ENCODE results near the gene ZNF780B.

The ZNF780B gene

GRCh38 chr19:39995794-39996193 lies 60.2 kb downstream of the ZNF780B start:
- H3K4me3 ChIP-seq (ENCODE audit: low read depth, low read length) = peak overlapping the region; percentile 87
- no peak for TF ChIP-seq MAX (IDR thresholded peaks at IDR 0.05; ENCODE audit: low read depth, low read length)
- no peak for TF ChIP-seq POLR2A (IDR thresholded peaks at IDR 0.05; ENCODE audit: extremely low read depth, insufficient read length)
- no peak for TF ChIP-seq MYC (IDR thresholded peaks at IDR 0.05; ENCODE audit: low read depth, low read length)
- no peak for TF ChIP-seq CTCF (IDR thresholded peaks at IDR 0.05; ENCODE audit: low read depth, low read length)
- DNase-seq (ENCODE audit: low read depth) = no peak

- no peak overlapping the region for H3K4me3 ChIP-seq (ENCODE audit: low read depth, low read length)
- no peak for DNase-seq (ENCODE audit: low read depth)
- TF ChIP-seq POLR2A (IDR thresholded peaks at IDR 0.05; ENCODE audit: extremely low read depth, insufficient read length) (no peak), MYC (IDR thresholded peaks at IDR 0.05; ENCODE audit: low read depth, low read length) (no peak), MAX (IDR thresholded peaks at IDR 0.05; ENCODE audit: low read depth, low read length) (no peak), CTCF (IDR thresholded peaks at IDR 0.05; ENCODE audit: low read depth, low read length) (no peak)
Measured at GRCh38 chr19:39994361-39994760, 61.7 kb downstream of the ZNF780B start.

- no peak for TF ChIP-seq MAX (IDR thresholded peaks at IDR 0.05; ENCODE audit: low read depth, low read length)
- TF ChIP-seq POLR2A (IDR thresholded peaks at IDR 0.05; ENCODE audit: extremely low read depth, insufficient read length) = no peak
- no peak for TF ChIP-seq CTCF (IDR thresholded peaks at IDR 0.05; ENCODE audit: low read depth, low read length)
- no peak for TF ChIP-seq MYC (IDR thresholded peaks at IDR 0.05; ENCODE audit: low read depth, low read length)
- H3K4me3 ChIP-seq (ENCODE audit: low read depth, low read length) = no peak overlapping the region
- no peak for DNase-seq (ENCODE audit: low read depth)
Measured at GRCh38 chr19:39993605-39994004, 62.4 kb downstream of the ZNF780B start.

- H3K4me3 ChIP-seq (ENCODE audit: low read depth, low read length) = no peak overlapping the region
- DNase-seq (ENCODE audit: low read depth) = no peak
- TF ChIP-seq POLR2A (IDR thresholded peaks at IDR 0.05; ENCODE audit: extremely low read depth, insufficient read length) (no peak), MYC (IDR thresholded peaks at IDR 0.05; ENCODE audit: low read depth, low read length) (no peak), CTCF (IDR thresholded peaks at IDR 0.05; ENCODE audit: low read depth, low read length) (no peak), MAX (IDR thresholded peaks at IDR 0.05; ENCODE audit: low read depth, low read length) (no peak)
Measured at GRCh38 chr19:39987596-39987995, 68.4 kb downstream of the ZNF780B start.

GRCh38 chr19:39987167-39987566 lies 68.9 kb downstream of the ZNF780B start:
- DNase-seq (ENCODE audit: low read depth) = no peak
- no peak for TF ChIP-seq CTCF (IDR thresholded peaks at IDR 0.05; ENCODE audit: low read depth, low read length)
- TF ChIP-seq MYC (IDR thresholded peaks at IDR 0.05; ENCODE audit: low read depth, low read length) = no peak
- no peak for TF ChIP-seq MAX (IDR thresholded peaks at IDR 0.05; ENCODE audit: low read depth, low read length)
- TF ChIP-seq POLR2A (IDR thresholded peaks at IDR 0.05; ENCODE audit: extremely low read depth, insufficient read length) = no peak
- no peak overlapping the region for H3K4me3 ChIP-seq (ENCODE audit: low read depth, low read length)

GRCh38 chr19:39986643-39987042 lies 69.4 kb downstream of the ZNF780B start:
- H3K4me3 ChIP-seq (ENCODE audit: low read depth, low read length) = no peak overlapping the region
- no peak for DNase-seq (ENCODE audit: low read depth)
- TF ChIP-seq CTCF (IDR thresholded peaks at IDR 0.05; ENCODE audit: low read depth, low read length) = no peak
- no peak for TF ChIP-seq MAX (IDR thresholded peaks at IDR 0.05; ENCODE audit: low read depth, low read length)
- TF ChIP-seq POLR2A (IDR thresholded peaks at IDR 0.05; ENCODE audit: extremely low read depth, insufficient read length) = no peak
- TF ChIP-seq MYC (IDR thresholded peaks at IDR 0.05; ENCODE audit: low read depth, low read length) = no peak
